ENCODE results near the gene RNASET2. TPM values are rescaled to one million over a fixed set of nuclear protein-coding genes. Genes with fewer than 3 reads are reported as not detected.
A peak's percentile ranks its signal among the peaks of the same experiment; 100 is the strongest.

RNASET2 gene
- total and polyA plus RNA-seq, 10 of the 15 experiments (the other 5 are each of a cell fraction or from before 2014, with no cell fraction given): 5.5 to 225 (median 50.2) TPM

DNA sequence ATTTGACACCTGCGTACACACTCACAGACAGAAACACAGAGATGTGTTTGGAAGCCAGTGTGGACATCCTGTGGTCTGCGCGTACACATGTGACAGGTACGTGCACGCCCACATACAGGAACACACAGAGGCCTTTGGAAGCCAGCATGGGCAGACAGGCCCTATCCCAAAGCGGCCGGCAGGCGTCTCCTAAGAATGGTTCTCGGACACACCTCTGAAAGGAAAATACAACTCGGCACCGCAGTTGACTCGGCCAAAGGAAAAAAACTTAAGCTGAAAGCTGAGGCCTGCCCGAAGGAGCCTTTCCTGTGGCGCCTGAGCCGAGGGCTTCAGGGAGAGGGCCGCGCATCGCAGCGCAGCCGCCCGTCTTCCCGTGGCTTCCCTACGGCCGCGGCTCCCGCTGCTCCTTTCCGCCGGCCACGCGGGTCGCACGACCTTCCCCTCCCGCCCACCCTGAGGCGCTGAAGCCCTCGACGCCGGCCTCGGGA is 41.5 kb upstream of the RNASET2 start (continued):
- TF ChIP-seq, protein P1, sequence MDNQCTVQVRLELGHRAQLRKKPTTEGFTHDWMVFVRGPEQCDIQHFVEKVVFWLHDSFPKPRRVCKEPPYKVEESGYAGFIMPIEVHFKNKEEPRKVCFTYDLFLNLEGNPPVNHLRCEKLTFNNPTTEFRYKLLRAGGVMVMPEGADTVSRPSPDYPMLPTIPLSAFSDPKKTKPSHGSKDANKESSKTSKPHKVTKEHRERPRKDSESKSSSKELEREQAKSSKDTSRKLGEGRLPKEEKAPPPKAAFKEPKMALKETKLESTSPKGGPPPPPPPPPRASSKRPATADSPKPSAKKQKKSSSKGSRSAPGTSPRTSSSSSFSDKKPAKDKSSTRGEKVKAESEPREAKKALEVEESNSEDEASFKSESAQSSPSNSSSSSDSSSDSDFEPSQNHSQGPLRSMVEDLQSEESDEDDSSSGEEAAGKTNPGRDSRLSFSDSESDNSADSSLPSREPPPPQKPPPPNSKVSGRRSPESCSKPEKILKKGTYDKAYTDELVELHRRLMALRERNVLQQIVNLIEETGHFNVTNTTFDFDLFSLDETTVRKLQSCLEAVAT (IDR thresholded peaks at IDR 0.05): no peak
- TF ChIP-seq TBL1XR1 (IDR thresholded peaks at IDR 0.05; ENCODE audit: low read depth, low read length) (no peak), MEF2B (IDR thresholded peaks at IDR 0.05; ENCODE audit: partially characterized antibody, poor library complexity, severe bottlenecking) (no peak), TCF3 (IDR thresholded peaks at IDR 0.05; ENCODE audit: borderline replicate concordance, insufficient read depth, low read depth, low read length) (no peak), KLF5 (IDR thresholded peaks at IDR 0.05; ENCODE audit: partially characterized antibody) (no peak), ZZZ3 (IDR thresholded peaks at IDR 0.05; ENCODE audit: control insufficient read depth, insufficient read length, low read depth) (no peak), ZNF622 (IDR thresholded peaks at IDR 0.05) (no peak), NFIC (IDR thresholded peaks at IDR 0.05; ENCODE audit: low read depth, low read length) (no peak), NFYA (IDR thresholded peaks at IDR 0.05; ENCODE audit: borderline replicate concordance, low read depth, low read length) (no peak), KAT2A (conservative IDR thresholded peaks at IDR 0.05; ENCODE audit: control insufficient read depth, low read depth, low read length) (no peak), JUNB (IDR thresholded peaks at IDR 0.05) (no peak), LARP7 (IDR thresholded peaks at IDR 0.05) (no peak), GABPA (IDR thresholded peaks at IDR 0.05; ENCODE audit: low read depth) (no peak), CBX3 (IDR thresholded peaks at IDR 0.05; ENCODE audit: borderline replicate concordance, low read depth) (no peak), CHD2 (IDR thresholded peaks at IDR 0.05; ENCODE audit: borderline replicate concordance, low read depth, low read length) (no peak), HDAC2 (IDR thresholded peaks at IDR 0.05) (no peak), KDM1A (IDR thresholded peaks at IDR 0.05; ENCODE audit: borderline replicate concordance) (no peak), ZNF687 (IDR thresholded peaks at IDR 0.05) (no peak)
- TF ChIP-seq, protein P2, sequence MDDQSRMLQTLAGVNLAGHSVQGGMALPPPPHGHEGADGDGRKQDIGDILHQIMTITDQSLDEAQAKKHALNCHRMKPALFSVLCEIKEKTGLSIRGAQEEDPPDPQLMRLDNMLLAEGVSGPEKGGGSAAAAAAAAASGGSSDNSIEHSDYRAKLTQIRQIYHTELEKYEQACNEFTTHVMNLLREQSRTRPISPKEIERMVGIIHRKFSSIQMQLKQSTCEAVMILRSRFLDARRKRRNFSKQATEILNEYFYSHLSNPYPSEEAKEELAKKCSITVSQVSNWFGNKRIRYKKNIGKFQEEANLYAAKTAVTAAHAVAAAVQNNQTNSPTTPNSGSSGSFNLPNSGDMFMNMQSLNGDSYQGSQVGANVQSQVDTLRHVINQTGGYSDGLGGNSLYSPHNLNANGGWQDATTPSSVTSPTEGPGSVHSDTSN (IDR thresholded peaks at IDR 0.05; ENCODE audit: insufficient replicate concordance, low read depth, low read length): no peak
- TF ChIP-seq, protein P3, sequence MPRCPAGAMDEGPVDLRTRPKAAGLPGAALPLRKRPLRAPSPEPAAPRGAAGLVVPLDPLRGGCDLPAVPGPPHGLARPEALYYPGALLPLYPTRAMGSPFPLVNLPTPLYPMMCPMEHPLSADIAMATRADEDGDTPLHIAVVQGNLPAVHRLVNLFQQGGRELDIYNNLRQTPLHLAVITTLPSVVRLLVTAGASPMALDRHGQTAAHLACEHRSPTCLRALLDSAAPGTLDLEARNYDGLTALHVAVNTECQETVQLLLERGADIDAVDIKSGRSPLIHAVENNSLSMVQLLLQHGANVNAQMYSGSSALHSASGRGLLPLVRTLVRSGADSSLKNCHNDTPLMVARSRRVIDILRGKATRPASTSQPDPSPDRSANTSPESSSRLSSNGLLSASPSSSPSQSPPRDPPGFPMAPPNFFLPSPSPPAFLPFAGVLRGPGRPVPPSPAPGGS (IDR thresholded peaks at IDR 0.05; ENCODE audit: borderline replicate concordance, insufficient read depth, low read depth, low read length, poor library complexity, severe bottlenecking): peak; percentile 19

All from GM12878 (cell line).